Glomerular endothelial cell (primary cell): ENCODE data around the gene SHB. TPM values are rescaled to one million over a fixed set of nuclear protein-coding genes. Genes with fewer than 3 reads are reported as not detected.

Experiments
- DNase-seq: peaks from one replicate; pipeline ENCODE4 v3.0.0-alpha.2; 2011; ENCODE audit warnings: low read depth, low spot score; ENCODE audit errors: extremely low read depth
- total RNA-seq: library from RNA; depleted of rRNA; stranded (reverse); fragments of >200 nt; gene quantifications from 2 replicates; pipeline ENCODE4 v1.2.3, GENCODE V29; 2015

SHB gene
- total RNA-seq, 1 donor from 2014 or later, result 42.8 TPM

- DNase-seq, result no peak
These were observed 24.3 kb downstream of the SHB start for GRCh38 chr9:38044706-38045105.

GRCh38 chr9:38043931-38044623 lies 24.9 kb downstream of the SHB start:
- no peak for DNase-seq

GRCh38 chr9:38042626-38043357 lies 26.2 kb downstream of the SHB start:
- DNase-seq, result no peak

- no peak for DNase-seq
These were observed 27.3 kb downstream of the SHB start for GRCh38 chr9:38041564-38042243.

- DNase-seq, result no peak
These were observed 28.9 kb downstream of the SHB start for GRCh38 chr9:38039907-38040682.

GRCh38 chr9:38039090-38039906 lies 29.7 kb downstream of the SHB start:
- no peak for DNase-seq

- no peak for DNase-seq
These were observed 30.5 kb downstream of the SHB start for GRCh38 chr9:38038307-38039089.

GRCh38 chr9:38037981-38038306 lies 31.1 kb downstream of the SHB start:
- no peak for DNase-seq

- DNase-seq, result no peak
These were observed 32.5 kb downstream of the SHB start for GRCh38 chr9:38036359-38037084.

- no peak for DNase-seq
These were observed 33.2 kb downstream of the SHB start for GRCh38 chr9:38035873-38036272.

GRCh38 chr9:38033941-38034340 lies 35.1 kb downstream of the SHB start:
- DNase-seq, result no peak

GRCh38 chr9:38032266-38033110 lies 36.5 kb downstream of the SHB start:
- DNase-seq, result no peak

GRCh38 chr9:38031594-38031993 lies 37.4 kb downstream of the SHB start:
- DNase-seq, result no peak

- DNase-seq, result no peak
These were observed 38.4 kb downstream of the SHB start for GRCh38 chr9:38030658-38031057.

- no peak for DNase-seq
These were observed 39.0 kb downstream of the SHB start for GRCh38 chr9:38029915-38030638.

GRCh38 chr9:38027714-38028113 lies 41.3 kb downstream of the SHB start:
- no peak for DNase-seq

- DNase-seq, result no peak
These were observed 42.0 kb downstream of the SHB start for GRCh38 chr9:38026840-38027527.
